SK-N-SH (cell line): ENCODE measurements around the gene SPATA31C1. TPM values are rescaled to one million over a fixed set of nuclear protein-coding genes. Genes with fewer than 3 reads are reported as not detected.

Experiments used
- CTCF ChIA-PET: fragments of 300-600, 350-600 bp; formaldehyde crosslinking; extraction: SDS; loops from one replicate; lab custom pipeline; 2021; lab: Yijun Ruan, JAX
- POLR2A ChIA-PET: fragments of 350-600 bp; sonication (Branson Sonifier 250); formaldehyde crosslinking; extraction: SDS; loops from one replicate; lab custom pipeline; 2020; ENCODE audit warnings: antibody characterized with exemption, inconsistent platforms; lab: Yijun Ruan, JAX
- DNase-seq: peaks from one replicate; pipeline ENCODE4 v3.0.0; 2012
- H2AFZ ChIP-seq: fragments of 200-600 bp; sonication (generic); 2 replicates; pipeline ENCODE4 v1.8.1; 2016; ENCODE audit warnings: antibody characterized with exemption, mild to moderate bottlenecking, low read depth
- H3F3A ChIP-seq: fragments of 200-600 bp; sonication (generic); replicated peaks from 2 replicates; pipeline ENCODE3; 2016; ENCODE audit warnings: antibody characterized with exemption, mild to moderate bottlenecking; ENCODE audit not compliant: insufficient read depth
- H3K27ac ChIP-seq, 2 experiments: fragments of 200-500 bp in 1 of 2; fragments of 200-600 bp in 1 of 2; sonication (Bioruptor generic) in 1 of 2; sonication (generic), shearing (Covaris generic) in 1 of 2; 2 replicates each; pipeline versions ENCODE4 v1.5.1 to v1.6.1; 2014 to 2016; ENCODE audit warnings: low read depth in 2 of 2, inconsistent platforms in 1 of 2, low read length in 1 of 2, mild to moderate bottlenecking in 1 of 2, mixed read lengths in 1 of 2
- H3K27me3 ChIP-seq: fragments of 200-600 bp; sonication (generic), shearing (Covaris generic); 2 replicates; pipeline ENCODE4 v1.6.1; 2016; ENCODE audit warnings: mixed run types; ENCODE audit not compliant: insufficient read depth
- H3K36me3 ChIP-seq, 2 experiments: fragments of 200-500 bp in 1 of 2; fragments of 200-600 bp in 1 of 2; sonication (Bioruptor generic) in 1 of 2; sonication (generic) in 1 of 2; replicated peaks in 1 of 2; 2 replicates each; pipeline versions ENCODE3 to v1.5.1; 2014 to 2016; ENCODE audit warnings: low read length in 1 of 2, mild to moderate bottlenecking in 1 of 2; ENCODE audit not compliant: insufficient read depth in 2 of 2, control insufficient read depth in 1 of 2
- H3K4me1 ChIP-seq, 2 experiments: fragments of 200-500 bp in 1 of 2; fragments of 200-600 bp in 1 of 2; sonication (Bioruptor generic) in 1 of 2; sonication (generic), shearing (Covaris generic) in 1 of 2; 2 replicates each; pipeline versions ENCODE4 v1.5.1 to v1.6.1; 2014 to 2016; ENCODE audit warnings: low read depth in 1 of 2, low read length in 1 of 2, mixed run types in 1 of 2; ENCODE audit not compliant: insufficient read depth in 2 of 2, control insufficient read depth in 1 of 2
- H3K4me2 ChIP-seq: fragments of 200-600 bp; sonication (generic), shearing (Covaris generic); 2 replicates; pipeline ENCODE4 v1.6.1; 2017; ENCODE audit warnings: mixed run types
- H3K4me3 ChIP-seq, 2 experiments: fragments of 200-500 bp in 1 of 2; fragments of 200-600 bp in 1 of 2; sonication (Bioruptor generic) in 1 of 2; sonication (generic), shearing (Covaris generic) in 1 of 2; 2 replicates each; pipeline versions ENCODE4 v1.5.1 to v1.8.1; 2014 to 2016; ENCODE audit warnings: low read depth in 2 of 2, inconsistent platforms in 1 of 2, low read length in 1 of 2, mild to moderate bottlenecking in 1 of 2, mixed read lengths in 1 of 2, moderate library complexity in 1 of 2
- H3K79me2 ChIP-seq: fragments of 200-600 bp; sonication (generic); 2 replicates; pipeline ENCODE4 v1.8.1; 2017; ENCODE audit warnings: mild to moderate bottlenecking; ENCODE audit not compliant: insufficient read depth
- H3K9ac ChIP-seq: fragments of 200-600 bp; sonication (generic); 2 replicates; pipeline ENCODE4 v1.6.1; 2017; ENCODE audit warnings: mixed run types
- H3K9me2 ChIP-seq: fragments of 200-600 bp; sonication (generic); 2 replicates; pipeline ENCODE4 v1.6.1; 2017; ENCODE audit warnings: mixed run types
- H3K9me3 ChIP-seq: fragments of 200-600 bp; sonication (generic); 2 replicates; pipeline ENCODE4 v1.6.1; 2017; ENCODE audit warnings: mixed run types, mild to moderate bottlenecking, moderate library complexity
- H4K20me1 ChIP-seq: fragments of 200-600 bp; sonication (generic); 2 replicates; pipeline ENCODE4 v1.6.1; 2017; ENCODE audit warnings: mild to moderate bottlenecking, mixed run types; ENCODE audit not compliant: insufficient read depth
- ELF1 ChIP-seq: IDR thresholded peaks from 2 replicates; pipeline ENCODE4 v1.4.0; 2012
- EP300 ChIP-seq, 2 experiments: IDR thresholded peaks; 2 replicates each; pipeline versions ENCODE4 v1.4.0 to v1.6.1; 2012; ENCODE audit warnings: borderline replicate concordance in 1 of 2, low read depth in 1 of 2, low read length in 1 of 2
- FOSL2 ChIP-seq: IDR thresholded peaks from 2 replicates; pipeline ENCODE4 v1.4.0; 2012; ENCODE audit warnings: low read depth, mild to moderate bottlenecking, moderate library complexity, borderline replicate concordance
- GABPA ChIP-seq: IDR thresholded peaks from 2 replicates; pipeline ENCODE4 v1.4.0; 2012; ENCODE audit warnings: low read depth, mild to moderate bottlenecking
- MAX ChIP-seq: IDR thresholded peaks from 2 replicates; pipeline ENCODE4 v1.4.0; 2012; ENCODE audit warnings: low read depth
- NFIC ChIP-seq: IDR thresholded peaks from 2 replicates; pipeline ENCODE4 v1.4.0; 2012; ENCODE audit warnings: borderline replicate concordance
- NRF1 ChIP-seq: IDR thresholded peaks from 2 replicates; pipeline ENCODE4 v1.6.1; 2012; ENCODE audit warnings: low read depth, mild to moderate bottlenecking, low read length
- RAD21 ChIP-seq: IDR thresholded peaks from 2 replicates; pipeline ENCODE4 v1.6.1; 2012; ENCODE audit warnings: mild to moderate bottlenecking, low read length
- TCF12 ChIP-seq: IDR thresholded peaks from 2 replicates; pipeline ENCODE4 v1.4.0; 2012
- YY1 ChIP-seq: IDR thresholded peaks from 2 replicates; pipeline ENCODE4 v1.4.0; 2012; ENCODE audit warnings: low read depth, mild to moderate bottlenecking
- ZBTB33 ChIP-seq: IDR thresholded peaks from 2 replicates; pipeline ENCODE4 v1.4.0; 2012; ENCODE audit warnings: low read depth, borderline replicate concordance
- WGBS: methylation state at CpG from one replicate; pipeline ENCODE4 v1.1.6; 2017; ENCODE audit warnings: low lambda C conversion rate; 5-methylcytosine and 5-hydroxymethylcytosine counted together
- polyA plus RNA-seq, 3 experiments: library from polyadenylated mRNA; depleted of rRNA; stranded (reverse); fragments of >200 nt; gene quantifications; 2 replicates each; pipeline ENCODE4 v1.2.3, GENCODE V29; 2012
- TF ChIP-seq, protein P1 (sequence below): IDR thresholded peaks from 2 replicates; pipeline ENCODE4 v1.6.1; 2012; ENCODE audit warnings: mild to moderate bottlenecking, low read depth, low read length, moderate library complexity
- TF ChIP-seq, protein P2 (sequence below): IDR thresholded peaks from 2 replicates; pipeline ENCODE4; 2012

The SPATA31C1 gene
- polyA plus RNA-seq, 1 of the 3 experiments (the other 2 are of a cell fraction) = not detected

GRCh38 chr9:87964826-87965225, 47.1 kb downstream of the SPATA31C1 start:
- ChIA-PET POLR2A (interaction anchor here (1.1 kb wide), 1 partner anchor 10 kb away, joined by 3 read pairs; the partner anchor contains the start of gene CDK20), CTCF (interaction anchor here (1.5 kb wide), 1 partner anchor 9 kb away, joined by 3 read pairs; no protein-coding TSS in a partner anchor)
- WGBS = 54% methylated on average over 4 of the region's 4 CpGs
- Histone ChIP-seq H3K79me2 (no peaks in the 10 kb centered on the region), H4K20me1 (no peaks in the 10 kb centered on the region), H3K27ac (no peak overlapping the region), H3K4me3 (no peak overlapping the region), H3K9me3 (no peaks in the 10 kb centered on the region), H3K36me3 (peaks cover 0 to 11% of the 10 kb centered on the region in 2 experiments), H3K27me3 (no peaks in the 10 kb centered on the region), H3F3A (no peaks in the 10 kb centered on the region), H3K4me1 (peaks cover 0 to 2% of the 10 kb centered on the region in 2 experiments; a peak in 1 of 4 replicates), H2AFZ (no peak overlapping the region), H3K4me2 (no peak overlapping the region), H3K9me2 (no peaks in the 10 kb centered on the region), H3K9ac (no peak overlapping the region)
- no peak for DNase-seq
- TF ChIP-seq TCF12 (no peak), NFIC (no peak), RAD21 (no peak), YY1 (no peak), ELF1 (no peak), NRF1 (no peak), MAX (no peak), FOSL2 (no peak), EP300 (IDR thresholded peaks at IDR 0.05; ENCODE audit: borderline replicate concordance in 1 of 2, low read depth in 1 of 2, low read length in 1 of 2) (no peak), GABPA (no peak), ZBTB33 (no peak)
- TF ChIP-seq, protein P1, sequence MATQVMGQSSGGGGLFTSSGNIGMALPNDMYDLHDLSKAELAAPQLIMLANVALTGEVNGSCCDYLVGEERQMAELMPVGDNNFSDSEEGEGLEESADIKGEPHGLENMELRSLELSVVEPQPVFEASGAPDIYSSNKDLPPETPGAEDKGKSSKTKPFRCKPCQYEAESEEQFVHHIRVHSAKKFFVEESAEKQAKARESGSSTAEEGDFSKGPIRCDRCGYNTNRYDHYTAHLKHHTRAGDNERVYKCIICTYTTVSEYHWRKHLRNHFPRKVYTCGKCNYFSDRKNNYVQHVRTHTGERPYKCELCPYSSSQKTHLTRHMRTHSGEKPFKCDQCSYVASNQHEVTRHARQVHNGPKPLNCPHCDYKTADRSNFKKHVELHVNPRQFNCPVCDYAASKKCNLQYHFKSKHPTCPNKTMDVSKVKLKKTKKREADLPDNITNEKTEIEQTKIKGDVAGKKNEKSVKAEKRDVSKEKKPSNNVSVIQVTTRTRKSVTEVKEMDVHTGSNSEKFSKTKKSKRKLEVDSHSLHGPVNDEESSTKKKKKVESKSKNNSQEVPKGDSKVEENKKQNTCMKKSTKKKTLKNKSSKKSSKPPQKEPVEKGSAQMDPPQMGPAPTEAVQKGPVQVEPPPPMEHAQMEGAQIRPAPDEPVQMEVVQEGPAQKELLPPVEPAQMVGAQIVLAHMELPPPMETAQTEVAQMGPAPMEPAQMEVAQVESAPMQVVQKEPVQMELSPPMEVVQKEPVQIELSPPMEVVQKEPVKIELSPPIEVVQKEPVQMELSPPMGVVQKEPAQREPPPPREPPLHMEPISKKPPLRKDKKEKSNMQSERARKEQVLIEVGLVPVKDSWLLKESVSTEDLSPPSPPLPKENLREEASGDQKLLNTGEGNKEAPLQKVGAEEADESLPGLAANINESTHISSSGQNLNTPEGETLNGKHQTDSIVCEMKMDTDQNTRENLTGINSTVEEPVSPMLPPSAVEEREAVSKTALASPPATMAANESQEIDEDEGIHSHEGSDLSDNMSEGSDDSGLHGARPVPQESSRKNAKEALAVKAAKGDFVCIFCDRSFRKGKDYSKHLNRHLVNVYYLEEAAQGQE = no peak
- TF ChIP-seq, protein P2, sequence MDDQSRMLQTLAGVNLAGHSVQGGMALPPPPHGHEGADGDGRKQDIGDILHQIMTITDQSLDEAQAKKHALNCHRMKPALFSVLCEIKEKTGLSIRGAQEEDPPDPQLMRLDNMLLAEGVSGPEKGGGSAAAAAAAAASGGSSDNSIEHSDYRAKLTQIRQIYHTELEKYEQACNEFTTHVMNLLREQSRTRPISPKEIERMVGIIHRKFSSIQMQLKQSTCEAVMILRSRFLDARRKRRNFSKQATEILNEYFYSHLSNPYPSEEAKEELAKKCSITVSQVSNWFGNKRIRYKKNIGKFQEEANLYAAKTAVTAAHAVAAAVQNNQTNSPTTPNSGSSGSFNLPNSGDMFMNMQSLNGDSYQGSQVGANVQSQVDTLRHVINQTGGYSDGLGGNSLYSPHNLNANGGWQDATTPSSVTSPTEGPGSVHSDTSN = no peak
- TF ChIP-seq, all 33 proteins: peak for 0
